Caco-2 (cell line): ENCODE measurements around the gene LRRK2. TPM values are rescaled to one million over a fixed set of nuclear protein-coding genes. Genes with fewer than 3 reads are reported as not detected.
"Not testable (repeated sequence)": the region's sequence is repeated elsewhere in the genome, so short reads cannot be mapped to it uniquely, and the experiment has no call there.

Experiments used
- BruUV-seq: library from RNA; stranded (reverse); fragments of 400-500 nt; replicated peaks from 2 replicates; lab custom pipeline; 2021; lab: Mats Ljungman, UMichigan
- CTCF ChIA-PET: fragments of 300-600 bp; sonication (Branson Sonifier 250); formaldehyde crosslinking; loops from one replicate; lab custom pipeline; 2022; ENCODE audit warnings: antibody characterized with exemption; lab: Charles Lee
- POLR2A ChIA-PET: fragments of 300-600 bp; sonication (Branson Sonifier 250); formaldehyde crosslinking; loops from one replicate; lab custom pipeline; 2022; ENCODE audit warnings: antibody characterized with exemption; lab: Charles Lee
- DNase-seq, 2 experiments: peaks; one replicate each; pipeline versions ENCODE4 v3.0.0 to v3.0.0-alpha.2; 2020 to 2022
- H3K27me3 ChIP-seq: replicated peaks from 2 replicates; pipeline ENCODE4 v1.6.0; 2011; ENCODE audit warnings: low read length; ENCODE audit not compliant: control insufficient read depth, insufficient read depth
- H3K36me3 ChIP-seq: 2 replicates; pipeline ENCODE4 v1.5.1; 2011; ENCODE audit warnings: low read length; ENCODE audit not compliant: control insufficient read depth, insufficient read depth
- H3K4me1 ChIP-seq: fragments of 250-450 bp; sonication (Bioruptor Pico); 2 replicates; pipeline ENCODE4 v1.5.1; 2020; ENCODE audit warnings: mild to moderate bottlenecking
- H3K4me3 ChIP-seq: 2 replicates; pipeline ENCODE4 v1.5.1; 2011; ENCODE audit warnings: low read depth, mild to moderate bottlenecking, control low read depth, low read length
- H3K9me3 ChIP-seq: fragments of 250-450 bp; sonication (Bioruptor Pico); 2 replicates; pipeline ENCODE4 v1.5.1; 2020; ENCODE audit warnings: mild to moderate bottlenecking, moderate library complexity
- H3K27ac Mint-ChIP-seq: one replicate; pipeline ENCODE4 v1.8.0; 2022; ENCODE audit warnings: mixed read lengths; ENCODE audit not compliant: unreplicated experiment
- H3K27me3 Mint-ChIP-seq: one replicate; pipeline ENCODE4 v1.8.0; 2022; ENCODE audit warnings: mixed read lengths; ENCODE audit not compliant: insufficient read depth, unreplicated experiment
- H3K36me3 Mint-ChIP-seq: one replicate; pipeline ENCODE4 v1.8.0; 2022; ENCODE audit warnings: mild to moderate bottlenecking, mixed read lengths; ENCODE audit not compliant: insufficient read depth, unreplicated experiment
- H3K4me1 Mint-ChIP-seq: one replicate; pipeline ENCODE4 v1.8.0; 2022; ENCODE audit warnings: low read depth, mixed read lengths; ENCODE audit not compliant: unreplicated experiment
- H3K4me3 Mint-ChIP-seq: one replicate; pipeline ENCODE4 v1.8.0; 2022; ENCODE audit warnings: mild to moderate bottlenecking, moderate library complexity, mixed read lengths; ENCODE audit not compliant: unreplicated experiment
- H3K9me3 Mint-ChIP-seq: one replicate; pipeline ENCODE4 v1.8.0; 2022; ENCODE audit warnings: mixed read lengths; ENCODE audit not compliant: unreplicated experiment
- intact Hi-C: fragments of 100-400 bp; cut with micrococcal nuclease; formaldehyde crosslinking; loops from one replicate; pipeline ENCODE4 v1.10.0; 2022; ENCODE audit not compliant: unreplicated experiment
- total RNA-seq: library from RNA; stranded (reverse); gene quantifications from 2 replicates; pipeline ENCODE4 v1.2.3, GENCODE V29; 2022
- TF ChIP-seq, protein P1 (sequence below), 2 experiments: fragments of 200-600 bp in 1 of 2; IDR thresholded peaks; 1 replicate in 1 of 2; 2 replicates in 1 of 2; pipeline versions ENCODE4 v1.5.1 to v1.8.0; 2011 to 2022; ENCODE audit warnings: antibody characterized with exemption in 1 of 2, control low read depth in 1 of 2, inconsistent platforms in 1 of 2, low read depth in 1 of 2, low read length in 1 of 2, mild to moderate bottlenecking in 1 of 2, moderate library complexity in 1 of 2; ENCODE audit not compliant: insufficient read depth in 1 of 2, severe bottlenecking in 1 of 2, unreplicated experiment in 1 of 2

Gene LRRK2
- total RNA-seq, 1 experiment from 2014 or later: 0.11 TPM

DNA sequence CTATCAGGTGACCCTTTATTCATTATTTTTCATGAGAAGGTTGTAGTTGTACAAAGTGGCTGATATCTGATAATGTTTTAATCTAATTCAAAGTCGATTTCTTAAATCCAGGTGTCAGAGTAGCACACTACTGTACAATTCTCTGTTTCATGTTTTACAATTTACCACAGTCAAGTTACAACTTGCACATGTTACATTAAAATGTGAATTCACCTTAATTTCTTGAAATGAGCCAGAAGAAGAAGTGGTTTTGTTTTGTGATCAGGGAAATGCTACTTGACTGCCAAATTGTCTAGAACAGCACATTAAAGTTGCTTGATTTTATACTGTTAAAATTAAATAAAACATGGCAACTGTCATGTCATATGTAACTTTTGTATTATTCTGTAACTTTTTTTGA lies 23.2 kb downstream of the LRRK2 start:
- H3K27me3 Mint-ChIP-seq: no peaks in the 10 kb centered on the region
- CTCF ChIA-PET: no interaction called here
- no peaks in the 10 kb centered on the region for H3K9me3 Mint-ChIP-seq
- intact Hi-C loops: no loop called here
- H3K27ac Mint-ChIP-seq: no peak overlapping the region
- H3K4me1 Mint-ChIP-seq: no peaks in the 10 kb centered on the region
- Histone ChIP-seq H3K27me3 (no peaks in the 10 kb centered on the region), H3K4me1 (no peaks in the 10 kb centered on the region), H3K36me3 (no peaks in the 10 kb centered on the region), H3K9me3 (no peaks in the 10 kb centered on the region), H3K4me3 (no peak overlapping the region)
- H3K36me3 Mint-ChIP-seq: no peaks in the 10 kb centered on the region
- TF ChIP-seq, protein P1, sequence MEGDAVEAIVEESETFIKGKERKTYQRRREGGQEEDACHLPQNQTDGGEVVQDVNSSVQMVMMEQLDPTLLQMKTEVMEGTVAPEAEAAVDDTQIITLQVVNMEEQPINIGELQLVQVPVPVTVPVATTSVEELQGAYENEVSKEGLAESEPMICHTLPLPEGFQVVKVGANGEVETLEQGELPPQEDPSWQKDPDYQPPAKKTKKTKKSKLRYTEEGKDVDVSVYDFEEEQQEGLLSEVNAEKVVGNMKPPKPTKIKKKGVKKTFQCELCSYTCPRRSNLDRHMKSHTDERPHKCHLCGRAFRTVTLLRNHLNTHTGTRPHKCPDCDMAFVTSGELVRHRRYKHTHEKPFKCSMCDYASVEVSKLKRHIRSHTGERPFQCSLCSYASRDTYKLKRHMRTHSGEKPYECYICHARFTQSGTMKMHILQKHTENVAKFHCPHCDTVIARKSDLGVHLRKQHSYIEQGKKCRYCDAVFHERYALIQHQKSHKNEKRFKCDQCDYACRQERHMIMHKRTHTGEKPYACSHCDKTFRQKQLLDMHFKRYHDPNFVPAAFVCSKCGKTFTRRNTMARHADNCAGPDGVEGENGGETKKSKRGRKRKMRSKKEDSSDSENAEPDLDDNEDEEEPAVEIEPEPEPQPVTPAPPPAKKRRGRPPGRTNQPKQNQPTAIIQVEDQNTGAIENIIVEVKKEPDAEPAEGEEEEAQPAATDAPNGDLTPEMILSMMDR (IDR thresholded peaks at IDR 0.05; ENCODE audit: insufficient read depth in 1 of 2, low read depth in 1 of 2, low read length in 1 of 2, severe bottlenecking in 1 of 2, unreplicated experiment in 1 of 2): no peak
- H3K4me3 Mint-ChIP-seq: no peak overlapping the region
- no peak for DNase-seq
- POLR2A ChIA-PET: no interaction called here
- BruUV-seq: no TSS peak

GRCh38 chr12:40248585-40249297 lies 23.9 kb downstream of the LRRK2 start:
- Histone ChIP-seq H3K4me3 (no peak overlapping the region), H3K9me3 (no peaks in the 10 kb centered on the region), H3K36me3 (no peaks in the 10 kb centered on the region), H3K4me1 (no peaks in the 10 kb centered on the region), H3K27me3 (no peaks in the 10 kb centered on the region)
- Mint-ChIP-seq H3K36me3 (no peaks in the 10 kb centered on the region), H3K4me3 (no peak overlapping the region), H3K4me1 (no peaks in the 10 kb centered on the region), H3K27me3 (no peaks in the 10 kb centered on the region), H3K27ac (no peak overlapping the region), H3K9me3 (no peaks in the 10 kb centered on the region)
- intact Hi-C loops: no loop called here
- POLR2A ChIA-PET: no interaction called here
- CTCF ChIA-PET: no interaction called here
- TF ChIP-seq, protein P1 (IDR thresholded peaks at IDR 0.05; ENCODE audit: insufficient read depth in 1 of 2, low read depth in 1 of 2, low read length in 1 of 2, severe bottlenecking in 1 of 2, unreplicated experiment in 1 of 2): no peak
- no peak for DNase-seq
- no TSS peak for BruUV-seq

DNA sequence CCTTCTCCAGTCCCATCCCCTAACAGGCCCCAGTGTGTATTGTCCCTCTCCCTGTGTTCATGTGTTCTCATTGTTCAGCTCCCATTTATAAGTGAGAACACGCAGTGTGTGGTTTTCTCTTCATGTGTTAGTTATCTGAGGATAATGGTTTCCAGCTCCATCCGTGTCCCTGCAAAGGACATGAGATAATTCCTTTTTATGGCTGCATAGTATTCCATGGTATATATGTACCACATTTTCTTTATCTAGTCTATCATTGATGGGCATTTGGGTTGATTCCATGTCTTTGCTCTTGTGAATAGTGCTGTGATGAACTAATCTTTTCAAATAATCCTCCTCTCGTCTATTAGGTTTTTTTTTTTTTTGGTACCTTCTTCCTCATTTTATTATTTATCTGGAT lies 25.9 kb downstream of the LRRK2 start:
- H3K4me1 Mint-ChIP-seq, DNase-seq, BruUV-seq, H3K4me3 Mint-ChIP-seq, H3K9me3 Mint-ChIP-seq, H3K36me3 Mint-ChIP-seq, POLR2A ChIA-PET, H3K27me3 Mint-ChIP-seq, H3K4me1 ChIP-seq, H3K27ac Mint-ChIP-seq, intact Hi-C loops, H3K9me3 ChIP-seq, H3K4me3 ChIP-seq, H3K36me3 ChIP-seq, H3K27me3 ChIP-seq, CTCF ChIA-PET: not testable (repeated sequence)
